ENCODE data around the gene DUS2.

DNA sequence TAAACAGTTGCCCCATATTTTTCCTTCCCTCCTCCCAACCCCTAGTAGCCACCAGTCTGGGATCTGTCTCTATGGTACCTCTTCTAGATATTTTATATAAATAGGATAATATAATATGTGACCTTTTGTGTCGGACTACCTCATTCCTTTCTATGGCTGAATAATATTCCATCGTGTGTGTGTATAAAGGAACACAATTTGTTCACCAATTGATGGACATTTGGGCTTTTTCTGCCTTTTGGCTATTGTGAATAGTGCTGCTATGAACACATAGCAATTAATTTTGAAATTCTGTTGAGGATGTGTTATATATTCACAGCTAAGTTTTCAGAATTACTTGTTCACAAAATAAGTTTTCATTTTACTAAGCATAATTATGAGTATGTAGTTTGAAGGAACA is 64.6 kb downstream of the DUS2 start:
- TF ChIP-seq, protein P1, sequence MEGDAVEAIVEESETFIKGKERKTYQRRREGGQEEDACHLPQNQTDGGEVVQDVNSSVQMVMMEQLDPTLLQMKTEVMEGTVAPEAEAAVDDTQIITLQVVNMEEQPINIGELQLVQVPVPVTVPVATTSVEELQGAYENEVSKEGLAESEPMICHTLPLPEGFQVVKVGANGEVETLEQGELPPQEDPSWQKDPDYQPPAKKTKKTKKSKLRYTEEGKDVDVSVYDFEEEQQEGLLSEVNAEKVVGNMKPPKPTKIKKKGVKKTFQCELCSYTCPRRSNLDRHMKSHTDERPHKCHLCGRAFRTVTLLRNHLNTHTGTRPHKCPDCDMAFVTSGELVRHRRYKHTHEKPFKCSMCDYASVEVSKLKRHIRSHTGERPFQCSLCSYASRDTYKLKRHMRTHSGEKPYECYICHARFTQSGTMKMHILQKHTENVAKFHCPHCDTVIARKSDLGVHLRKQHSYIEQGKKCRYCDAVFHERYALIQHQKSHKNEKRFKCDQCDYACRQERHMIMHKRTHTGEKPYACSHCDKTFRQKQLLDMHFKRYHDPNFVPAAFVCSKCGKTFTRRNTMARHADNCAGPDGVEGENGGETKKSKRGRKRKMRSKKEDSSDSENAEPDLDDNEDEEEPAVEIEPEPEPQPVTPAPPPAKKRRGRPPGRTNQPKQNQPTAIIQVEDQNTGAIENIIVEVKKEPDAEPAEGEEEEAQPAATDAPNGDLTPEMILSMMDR (IDR thresholded peaks at IDR 0.05), result no peak
- TF ChIP-seq POLR2A (IDR thresholded peaks at IDR 0.05), result no peak
